ENCODE results near the gene DYNLL2. TPM values are rescaled to one million over a fixed set of nuclear protein-coding genes. Genes with fewer than 3 reads are reported as not detected.

DYNLL2 gene
- total RNA-seq, 4 donors from 2014 or later, result 13.0 to 18.5 (median 14.4) TPM

- Histone ChIP-seq H3K36me3 (no peaks in the 10 kb centered on the region), H3K4me1 (peaks cover 0 to 2% (median 0%) of the 10 kb centered on the region in 3 donors), H3K27ac (no peak overlapping the region), H3K27me3 (peaks cover 0 to 6% (median 0%) of the 10 kb centered on the region in 4 donors), H3K4me3 (no peak overlapping the region), H3K9me3 (no peaks in the 10 kb centered on the region)
- intact Hi-C loops (cut with DNase I), result no loop called here
- TF ChIP-seq POLR2A (IDR thresholded peaks at IDR 0.05) (no peak), CTCF (IDR thresholded peaks at IDR 0.05) (no peak)
- DNase-seq, result no peak
- WGBS, 2 donors, result 82 to 83% methylated on average over 4 to 6 of the region's 6 CpGs
Observed at GRCh38 chr17:58054641-58055040, 28.6 kb upstream of the DYNLL2 start.

DNA sequence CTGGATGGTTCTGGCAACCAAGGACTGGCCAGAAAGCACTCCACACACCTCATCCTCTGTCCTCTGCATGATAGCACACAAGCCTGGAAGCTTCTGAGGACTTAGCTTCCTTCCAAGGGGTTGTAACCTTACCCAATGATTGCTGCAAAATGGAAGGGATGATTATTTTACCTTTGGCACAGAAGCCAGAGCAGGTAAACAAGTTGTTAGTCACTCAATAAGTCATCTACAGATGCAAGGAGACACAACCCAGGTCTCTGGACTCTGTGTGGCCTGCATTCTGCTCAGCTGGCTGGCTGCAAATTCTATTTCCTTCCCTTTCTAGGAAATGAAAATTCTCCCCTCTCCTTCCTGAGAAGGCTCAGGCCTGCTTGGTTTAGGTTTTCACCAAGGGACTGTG lies 26.7 kb upstream of the DYNLL2 start:
- H3K4me1 ChIP-seq, result peaks cover 6 to 21% (median 8%) of the 10 kb centered on the region in 3 donors
- H3K9me3 ChIP-seq, result no peaks in the 10 kb centered on the region
- H3K27ac ChIP-seq, result no peak overlapping the region
- intact Hi-C loops (cut with DNase I), result no loop called here
- peaks cover 0 to 6% (median 0%) of the 10 kb centered on the region in 4 donors for H3K27me3 ChIP-seq
- no peak for DNase-seq
- TF ChIP-seq POLR2A (IDR thresholded peaks at IDR 0.05) (no peak), CTCF (IDR thresholded peaks at IDR 0.05) (no peak)
- no peaks in the 10 kb centered on the region for H3K36me3 ChIP-seq
- no peak overlapping the region for H3K4me3 ChIP-seq

DNA sequence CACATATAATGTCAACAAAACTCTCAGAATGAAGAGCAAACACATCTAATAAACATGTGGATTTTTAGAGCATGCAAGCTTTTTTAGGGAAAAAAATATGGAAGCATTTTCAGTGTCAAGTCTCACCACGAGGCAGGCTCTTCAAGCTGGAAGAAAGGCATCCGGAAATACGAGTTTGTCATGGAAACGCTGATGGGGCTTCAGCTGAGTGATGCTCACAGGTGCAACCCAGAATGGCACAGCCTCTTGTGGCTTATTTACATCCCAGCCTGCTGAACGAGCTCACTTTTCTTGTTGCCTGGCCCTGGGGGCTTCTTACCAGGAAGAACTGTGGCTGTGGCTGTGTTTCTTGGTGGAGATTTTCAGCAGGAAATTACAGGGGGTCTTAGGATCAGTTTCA lies 24.1 kb upstream of the DYNLL2 start:
- intact Hi-C loops (cut with DNase I), result no loop called here
- WGBS, 2 donors, result 57 to 69% methylated on average over 5 of the region's 5 CpGs
- Histone ChIP-seq H3K4me1 (peaks cover 6 to 24% (median 8%) of the 10 kb centered on the region in 3 donors), H3K9me3 (no peaks in the 10 kb centered on the region), H3K4me3 (no peak overlapping the region), H3K27me3 (peaks cover 0 to 6% (median 0%) of the 10 kb centered on the region in 4 donors), H3K27ac (no peak overlapping the region), H3K36me3 (no peaks in the 10 kb centered on the region)
- TF ChIP-seq POLR2A (IDR thresholded peaks at IDR 0.05), result no peak
- no peak for TF ChIP-seq CTCF (IDR thresholded peaks at IDR 0.05)
- no peak for DNase-seq

GRCh38 chr17:58060596-58061191 lies 22.5 kb upstream of the DYNLL2 start:
- Histone ChIP-seq H3K4me3 (peak overlapping the region in 1 of 4 donors; percentile 29), H3K36me3 (no peaks in the 10 kb centered on the region), H3K27me3 (no peaks in the 10 kb centered on the region), H3K9me3 (no peaks in the 10 kb centered on the region), H3K4me1 (peaks cover 6 to 24% (median 8%) of the 10 kb centered on the region in 3 donors), H3K27ac (peak overlapping the region in 3 of 4 donors; percentile 12 to 53 (median 36))
- intact Hi-C loops (cut with DNase I), result no loop called here
- DNase-seq, result no peak
- no peak for TF ChIP-seq CTCF (IDR thresholded peaks at IDR 0.05)
- TF ChIP-seq POLR2A (IDR thresholded peaks at IDR 0.05), result no peak
- 5 to 27% methylated on average over 2 to 6 of the region's 9 CpGs for WGBS, 2 donors

- TF ChIP-seq POLR2A (IDR thresholded peaks at IDR 0.05), result no peak
- TF ChIP-seq CTCF (IDR thresholded peaks at IDR 0.05), result no peak
- DNase-seq, result no peak
- peak overlapping the region in 1 of 4 donors; percentile 53 for H3K27ac ChIP-seq
- intact Hi-C loops (cut with DNase I), result no loop called here
- WGBS, 2 donors, result 48 to 66% methylated on average over 4 to 5 of the region's 5 CpGs
- H3K36me3 ChIP-seq, result no peaks in the 10 kb centered on the region
- peaks cover 6 to 24% (median 8%) of the 10 kb centered on the region in 3 donors for H3K4me1 ChIP-seq
- no peaks in the 10 kb centered on the region for H3K27me3 ChIP-seq
- H3K4me3 ChIP-seq, result no peak overlapping the region
- H3K9me3 ChIP-seq, result no peaks in the 10 kb centered on the region
Observed at GRCh38 chr17:58061672-58062071, 21.5 kb upstream of the DYNLL2 start.

Data from esophagus squamous epithelium (tissue), 5 donors.